OCI-LY7 (cell line): Measurements from ENCODE around the gene SLC25A42.
"Not testable (repeated sequence)": the region's sequence is repeated elsewhere in the genome, so short reads cannot be mapped to it uniquely, and the experiment has no call there.

ENCODE experiments used
- EZH2phosphoT487 ChIP-seq: fragments of 200-600 bp; sonication (generic); IDR thresholded peaks from 2 replicates; pipeline ENCODE4 v1.6.1; 2018; ENCODE audit warnings: low read depth, borderline replicate concordance, mild to moderate bottlenecking, mixed run types, antibody characterized with exemption, low read length, moderate library complexity, mixed read lengths
- TF ChIP-seq, protein P1 (sequence below): fragments of 200-600 bp; sonication (generic); conservative IDR thresholded peaks from 2 replicates; pipeline ENCODE4 v1.5.1; 2014; ENCODE audit warnings: mild to moderate bottlenecking, antibody characterized with exemption, low read length, moderate library complexity, mixed read lengths

DNA sequence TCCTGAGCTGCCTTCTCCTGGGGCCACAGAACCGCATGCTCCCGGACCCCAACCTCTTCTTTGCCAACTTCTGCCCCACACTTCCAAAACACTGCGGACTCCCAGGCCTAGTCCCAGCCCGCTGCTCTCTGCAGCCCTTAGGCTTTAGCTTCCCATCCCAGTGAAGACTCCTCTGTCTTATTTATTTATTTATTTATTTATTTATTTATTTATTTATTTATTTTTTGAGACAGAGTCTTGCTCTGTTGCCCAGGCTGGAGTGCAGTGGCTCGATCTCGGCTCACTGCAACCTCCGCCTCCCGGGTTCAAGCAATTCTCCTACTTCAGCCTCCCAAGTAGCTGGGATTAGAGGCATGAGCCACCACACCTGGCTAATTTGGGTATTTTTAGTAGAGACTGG, 84.7 kb downstream of the SLC25A42 start:
- TF ChIP-seq, protein P1, sequence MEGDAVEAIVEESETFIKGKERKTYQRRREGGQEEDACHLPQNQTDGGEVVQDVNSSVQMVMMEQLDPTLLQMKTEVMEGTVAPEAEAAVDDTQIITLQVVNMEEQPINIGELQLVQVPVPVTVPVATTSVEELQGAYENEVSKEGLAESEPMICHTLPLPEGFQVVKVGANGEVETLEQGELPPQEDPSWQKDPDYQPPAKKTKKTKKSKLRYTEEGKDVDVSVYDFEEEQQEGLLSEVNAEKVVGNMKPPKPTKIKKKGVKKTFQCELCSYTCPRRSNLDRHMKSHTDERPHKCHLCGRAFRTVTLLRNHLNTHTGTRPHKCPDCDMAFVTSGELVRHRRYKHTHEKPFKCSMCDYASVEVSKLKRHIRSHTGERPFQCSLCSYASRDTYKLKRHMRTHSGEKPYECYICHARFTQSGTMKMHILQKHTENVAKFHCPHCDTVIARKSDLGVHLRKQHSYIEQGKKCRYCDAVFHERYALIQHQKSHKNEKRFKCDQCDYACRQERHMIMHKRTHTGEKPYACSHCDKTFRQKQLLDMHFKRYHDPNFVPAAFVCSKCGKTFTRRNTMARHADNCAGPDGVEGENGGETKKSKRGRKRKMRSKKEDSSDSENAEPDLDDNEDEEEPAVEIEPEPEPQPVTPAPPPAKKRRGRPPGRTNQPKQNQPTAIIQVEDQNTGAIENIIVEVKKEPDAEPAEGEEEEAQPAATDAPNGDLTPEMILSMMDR, result not testable (repeated sequence)
- not testable (repeated sequence) for TF ChIP-seq EZH2phosphoT487
